ENCODE measurements around the gene CTDSP2. TPM values are rescaled to one million over a fixed set of nuclear protein-coding genes. Genes with fewer than 3 reads are reported as not detected.

CTDSP2 gene
- total and polyA plus RNA-seq, 2 donors (not counting 3 experiments of a cell fraction or from before 2014, with no cell fraction given): 142 to 146 TPM

- dilution Hi-C loops (cut with MboI; ENCODE audit: extremely low pct_ligation_motif_present, low sequenced_read_pairs) (no loop called here), intact Hi-C loops (cut with micrococcal nuclease) (no loop called here)
- Histone ChIP-seq H3K27ac (ENCODE audit: insufficient read depth, low read depth, low read length) (no peak overlapping the region), H3K4me1 (ENCODE audit: control insufficient read depth, extremely low read depth, insufficient read depth, low read length) (peaks cover 13% of the 10 kb centered on the region), H3K9me3 (replicated peaks; ENCODE audit: control insufficient read depth, insufficient read depth, low read length) (no peaks in the 10 kb centered on the region), H3K27me3 (ENCODE audit: control insufficient read depth in 2 of 2, insufficient read depth in 2 of 2, low read length in 2 of 2) (no peaks in the 10 kb centered on the region), H4K20me1 (replicated peaks; ENCODE audit: control insufficient read depth, extremely low read depth, insufficient read depth, low read length) (no peaks in the 10 kb centered on the region), H3K9ac (replicated peaks; ENCODE audit: extremely low read depth, insufficient read depth, low read length) (no peak overlapping the region), H3K9me1 (replicated peaks; ENCODE audit: control insufficient read depth, extremely low read depth, insufficient read depth, low read length) (no peaks in the 10 kb centered on the region), H3K4me3 (replicated peaks in 1 of 3; ENCODE audit: insufficient read depth in 1 of 3, low read depth in 1 of 3, low read length in 3 of 3) (no peak overlapping the region), H2AFZ (ENCODE audit: low read depth, low read length) (no peak overlapping the region), H3K36me3 (ENCODE audit: control insufficient read depth in 2 of 2, extremely low read depth in 1 of 2, insufficient read depth in 2 of 2, low read length in 2 of 2) (peaks cover 0 to 3% of the 10 kb centered on the region in 2 experiments), H3K79me2 (ENCODE audit: control insufficient read depth, insufficient read depth, low read length) (peaks cover 2% of the 10 kb centered on the region), H3K4me2 (ENCODE audit: insufficient read depth, low read length) (no peak overlapping the region)
- no peak for FAIRE-seq
- CTCF ChIA-PET: interaction anchor here (2.0 to 3.0 kb wide), 2 partner anchors 7 to 19 kb away, joined by 7 to 8 read pairs; partner anchors contain the start of gene TSFM
- no TSS peak for BruUV-seq (replicated peaks)
- DNase-seq (ENCODE audit: low read depth, low spot score): no peak
- TF ChIP-seq MYC (IDR thresholded peaks at IDR 0.05; ENCODE audit: low read depth, low read length): no peak
- no peak for TF ChIP-seq FOS (IDR thresholded peaks at IDR 0.05; ENCODE audit: borderline replicate concordance, insufficient read depth, low read length)
- no peak for TF ChIP-seq POLR2AphosphoS5 (IDR thresholded peaks at IDR 0.05; ENCODE audit: insufficient read depth, low read depth, low read length)
- no peak for TF ChIP-seq CTCF (IDR thresholded peaks at IDR 0.05; ENCODE audit: extremely low read depth in 1 of 2, insufficient read depth in 1 of 2, low read depth in 1 of 2, low read length in 2 of 2)
- TF ChIP-seq GATA2 (IDR thresholded peaks at IDR 0.05; ENCODE audit: insufficient read depth, insufficient read length, low read depth, low read length): no peak
- no peak for TF ChIP-seq MAX (IDR thresholded peaks at IDR 0.05; ENCODE audit: insufficient read depth, insufficient read length)
- TF ChIP-seq EZH2 (IDR thresholded peaks at IDR 0.05; ENCODE audit: borderline replicate concordance, low read depth, low read length, severe bottlenecking): no peak
- no peak for TF ChIP-seq JUN (IDR thresholded peaks at IDR 0.05; ENCODE audit: borderline replicate concordance, insufficient read depth, insufficient read length, low read depth)
- TF ChIP-seq POLR2A (IDR thresholded peaks at IDR 0.05; ENCODE audit: low read depth, low read length): no peak
- POLR2A ChIA-PET: no interaction called here
Observed at GRCh38 chr12:57775563-57776246, 70.8 kb downstream of the CTDSP2 start.
